CD14-positive monocyte (primary cell): ENCODE results near the gene GIGYF2. TPM values are rescaled to one million over a fixed set of nuclear protein-coding genes. Genes with fewer than 3 reads are reported as not detected.

ENCODE experiments used
- DNase-seq, 3 donors: peaks; one replicate each; pipeline ENCODE4 v3.0.0-alpha.2; 2011 to 2022
- H2AFZ ChIP-seq: 2 replicates; pipeline ENCODE4 v1.6.0; 2012; ENCODE audit warnings: mild to moderate bottlenecking, low read depth, low read length, inconsistent platforms; ENCODE audit not compliant: insufficient read depth, poor library complexity, severe bottlenecking
- H3K27ac ChIP-seq, 2 donors: 1 replicate in 1 of 2; 2 replicates in 1 of 2; pipeline ENCODE4 v1.5.1; 2012 to 2013; ENCODE audit warnings: low read length in 2 of 2, control low read depth in 1 of 2, inconsistent platforms in 1 of 2, low read depth in 1 of 2, mild to moderate bottlenecking in 1 of 2
- H3K27me3 ChIP-seq, 2 donors: one replicate each; pipeline versions ENCODE4 v1.6.0 to v1.6.1; 2011 to 2013; ENCODE audit warnings: low read length in 2 of 2; ENCODE audit not compliant: control insufficient read depth in 2 of 2, insufficient read depth in 2 of 2
- H3K36me3 ChIP-seq, 2 donors: replicated peaks in 1 of 2; 1 replicate in 1 of 2; 2 replicates in 1 of 2; pipeline versions ENCODE4 v1.5.1 to v1.6.1; 2012 to 2013; ENCODE audit warnings: low read length in 2 of 2, control low read depth in 1 of 2, inconsistent platforms in 1 of 2, mild to moderate bottlenecking in 1 of 2; ENCODE audit not compliant: insufficient read depth in 2 of 2, control insufficient read depth in 1 of 2
- H3K4me1 ChIP-seq, 2 donors: 1 replicate in 1 of 2; 2 replicates in 1 of 2; pipeline versions ENCODE4 v1.5.1 to v1.6.1; 2012 to 2013; ENCODE audit warnings: low read length in 2 of 2, control low read depth in 1 of 2, inconsistent platforms in 1 of 2, mild to moderate bottlenecking in 1 of 2, moderate library complexity in 1 of 2; ENCODE audit not compliant: insufficient read depth in 2 of 2, control insufficient read depth in 1 of 2
- H3K4me2 ChIP-seq: replicated peaks from 2 replicates; pipeline ENCODE3; 2012; ENCODE audit warnings: low read length, moderate library complexity, mild to moderate bottlenecking; ENCODE audit not compliant: poor library complexity, severe bottlenecking; ENCODE audit errors: extremely low read depth
- H3K4me3 ChIP-seq, 3 experiments: fragments of 200-600 bp in 1 of 3; sonication (generic) in 1 of 3; replicated peaks in 1 of 3; 1 replicate in 2 of 3; 2 replicates in 1 of 3; pipeline ENCODE4 v1.5.1; 2011 to 2013; ENCODE audit warnings: low read length in 3 of 3, mild to moderate bottlenecking in 3 of 3, control low read depth in 2 of 3, low read depth in 2 of 3, inconsistent platforms in 1 of 3, moderate library complexity in 1 of 3
- H3K79me2 ChIP-seq: 2 replicates; pipeline ENCODE4 v1.6.0; 2012; ENCODE audit warnings: mild to moderate bottlenecking, control low read depth, inconsistent platforms, low read length, moderate library complexity; ENCODE audit not compliant: insufficient read depth
- H3K9ac ChIP-seq: 2 replicates; pipeline ENCODE4 v1.6.0; 2017; ENCODE audit warnings: low read length, mild to moderate bottlenecking; ENCODE audit not compliant: insufficient read depth, poor library complexity, severe bottlenecking
- H3K9me3 ChIP-seq, 2 donors: replicated peaks in 1 of 2; 1 replicate in 1 of 2; 2 replicates in 1 of 2; pipeline versions ENCODE4 v1.5.1 to v1.6.1; 2012 to 2013; ENCODE audit warnings: low read length in 2 of 2, control low read depth in 1 of 2; ENCODE audit not compliant: control insufficient read depth in 1 of 2, insufficient read depth in 1 of 2
- H4K20me1 ChIP-seq: 2 replicates; pipeline ENCODE4 v1.6.0; 2012; ENCODE audit warnings: mild to moderate bottlenecking, low read length, control low read depth, moderate library complexity; ENCODE audit not compliant: insufficient read depth
- H3K27ac Mint-ChIP-seq, 7 donors: one replicate each; pipeline ENCODE4 v1.8.0; 2020; ENCODE audit warnings: mild to moderate bottlenecking in 7 of 7, mixed read lengths in 7 of 7, moderate library complexity in 6 of 7, inconsistent platforms in 2 of 7
- H3K27me3 Mint-ChIP-seq, 3 donors: one replicate each; pipeline ENCODE4 v1.8.0; 2021 to 2022; ENCODE audit warnings: low read depth in 3 of 3, mild to moderate bottlenecking in 3 of 3, mixed read lengths in 3 of 3, moderate library complexity in 3 of 3, inconsistent platforms in 1 of 3
- H3K36me3 Mint-ChIP-seq, 2 donors: one replicate each; pipeline ENCODE4 v1.8.0; 2020; ENCODE audit warnings: mixed read lengths in 2 of 2, inconsistent platforms in 1 of 2, mild to moderate bottlenecking in 1 of 2
- H3K4me1 Mint-ChIP-seq: one replicate; pipeline ENCODE4 v1.8.0; 2020; ENCODE audit warnings: mild to moderate bottlenecking, mixed read lengths
- H3K4me3 Mint-ChIP-seq, 2 donors: one replicate each; pipeline ENCODE4 v1.8.0; 2020; ENCODE audit warnings: mild to moderate bottlenecking in 2 of 2, mixed read lengths in 2 of 2, moderate library complexity in 1 of 2
- H3K9me3 Mint-ChIP-seq, 7 donors: one replicate each; pipeline ENCODE4 v1.8.0; 2020 to 2022; ENCODE audit warnings: mixed read lengths in 7 of 7, mild to moderate bottlenecking in 6 of 7, moderate library complexity in 6 of 7, inconsistent platforms in 2 of 7
- CTCF ChIP-seq: fragments of 200-600 bp; IDR thresholded peaks from one replicate; pipeline ENCODE4 v1.8.0; 2022; ENCODE audit warnings: antibody characterized with exemption, mild to moderate bottlenecking
- WGBS: methylation state at CpG from one replicate; pipeline ENCODE4 v1.1.5; 2013; ENCODE audit warnings: missing lambda C conversion rate; ENCODE audit not compliant: insufficient coverage; 5-methylcytosine and 5-hydroxymethylcytosine counted together
- intact Hi-C, 2 donors: fragments of 100-400 bp; cut with micrococcal nuclease; formaldehyde crosslinking; loops; one replicate each; pipeline versions ENCODE4 v1.15.0 to v1.15.1; 2023
- polyA plus RNA-seq, 3 donors: library from polyadenylated mRNA; depleted of rRNA in 1 of 3; unstranded in 2 of 3; stranded (reverse) in 1 of 3; fragments of 300-500 nt in 2 of 3; fragments of >200 nt in 1 of 3; fragmentation: Illumina TruSeq in 2 of 3; gene quantifications; 1 replicate in 2 of 3; 2 replicates in 1 of 3; pipeline ENCODE4 v1.2.3, GENCODE V29; 2012 to 2021

Gene GIGYF2
- polyA plus RNA-seq, 3 donors: 7.7 to 20.7 (median 17.3) TPM

- H3K79me2 ChIP-seq: no peaks in the 10 kb centered on the region
- no peak for TF ChIP-seq CTCF
- no peaks in the 10 kb centered on the region for H3K27me3 ChIP-seq
- H3K4me1 ChIP-seq: no peaks in the 10 kb centered on the region
- peaks cover 2 to 6% (median 4%) of the 10 kb centered on the region in 3 donors for H3K27me3 Mint-ChIP-seq
- no peak overlapping the region for H2AFZ ChIP-seq
- WGBS: 93% methylated on average over 12 of the region's 16 CpGs
- no peak for DNase-seq
- H3K9me3 ChIP-seq: no peaks in the 10 kb centered on the region
- intact Hi-C loops: no loop called here
- no peak overlapping the region for H3K4me3 ChIP-seq
- no peaks in the 10 kb centered on the region for H3K36me3 Mint-ChIP-seq
- no peaks in the 10 kb centered on the region for H3K36me3 ChIP-seq
- H3K4me3 Mint-ChIP-seq: no peak overlapping the region
- no peak overlapping the region for H3K4me2 ChIP-seq
- no peaks in the 10 kb centered on the region for H3K9me3 Mint-ChIP-seq
- no peak overlapping the region for H3K27ac ChIP-seq
- no peaks in the 10 kb centered on the region for H4K20me1 ChIP-seq
- H3K27ac Mint-ChIP-seq: no peak overlapping the region
- no peak overlapping the region for H3K9ac ChIP-seq
- peaks cover 9% of the 10 kb centered on the region for H3K4me1 Mint-ChIP-seq
These were observed 34.5 kb upstream of the GIGYF2 start for GRCh38 chr2:232662486-232663260.

- H3K27ac ChIP-seq: no peak overlapping the region
- no peaks in the 10 kb centered on the region for H3K36me3 ChIP-seq
- no peaks in the 10 kb centered on the region for H3K79me2 ChIP-seq
- H3K4me2 ChIP-seq: no peak overlapping the region
- no peak overlapping the region for H3K9ac ChIP-seq
- 93% methylated on average over 6 of the region's 7 CpGs for WGBS
- H3K4me1 ChIP-seq: no peaks in the 10 kb centered on the region
- no peak for TF ChIP-seq CTCF
- peaks cover 4 to 9% (median 5%) of the 10 kb centered on the region in 3 donors for H3K27me3 Mint-ChIP-seq
- no peak for DNase-seq
- no peak overlapping the region for H2AFZ ChIP-seq
- H3K9me3 ChIP-seq: no peaks in the 10 kb centered on the region
- H3K27ac Mint-ChIP-seq: no peak overlapping the region
- H3K36me3 Mint-ChIP-seq: no peaks in the 10 kb centered on the region
- H3K9me3 Mint-ChIP-seq: peaks cover 0 to 2% (median 0%) of the 10 kb centered on the region in 7 donors
- no peaks in the 10 kb centered on the region for H4K20me1 ChIP-seq
- no peak overlapping the region for H3K4me3 ChIP-seq
- no peaks in the 10 kb centered on the region for H3K27me3 ChIP-seq
- intact Hi-C loops: no loop called here
- H3K4me3 Mint-ChIP-seq: no peak overlapping the region
- H3K4me1 Mint-ChIP-seq: no peaks in the 10 kb centered on the region
These were observed 30.9 kb upstream of the GIGYF2 start for GRCh38 chr2:232666051-232666805.
